H1 (cell line): ENCODE measurements around the gene ATG7. TPM values are rescaled to one million over a fixed set of nuclear protein-coding genes. Genes with fewer than 3 reads are reported as not detected.
A peak's percentile ranks its signal among the peaks of the same experiment; 100 is the strongest.

Experiments
- CTCF ChIA-PET: fragments of 300-600 bp; sonication (Branson Sonifier 250); formaldehyde crosslinking; loops from one replicate; lab custom pipeline; 2021; ENCODE audit not compliant: partially characterized antibody; lab: Charles Lee
- POLR2A ChIA-PET: fragments of 300-600 bp; sonication (Branson Sonifier 250); formaldehyde crosslinking; loops from one replicate; lab custom pipeline; 2021; ENCODE audit warnings: inconsistent platforms; ENCODE audit not compliant: partially characterized antibody; lab: Charles Lee
- DNase-seq, 2 experiments: peaks; one replicate each; pipeline versions ENCODE4 v3.0.0 to v3.0.0-alpha.2; 2010 to 2022; ENCODE audit warnings: low spot score in 2 of 2, low read depth in 1 of 2, mixed read lengths in 1 of 2
- FAIRE-seq: peaks from 2 replicates; lab custom pipeline; 2011; peaks lifted over from hg19 to GRCh38; lab: Jason Lieb, UNC
- H2AFZ ChIP-seq: 2 replicates; pipeline ENCODE4 v1.8.1; 2012; ENCODE audit warnings: low read length, inconsistent platforms
- H2AK5ac ChIP-seq: 2 replicates; pipeline ENCODE4 v1.6.1; 2013; ENCODE audit warnings: low read depth, low read length
- H2BK120ac ChIP-seq: replicated peaks from 2 replicates; pipeline ENCODE3; 2013; ENCODE audit warnings: low read depth, low read length, inconsistent platforms
- H2BK12ac ChIP-seq: 2 replicates; pipeline ENCODE4 v1.6.1; 2013; ENCODE audit warnings: low read depth, low read length
- H2BK15ac ChIP-seq: 2 replicates; pipeline ENCODE4 v1.6.1; 2013; ENCODE audit warnings: low read length
- H2BK20ac ChIP-seq: 2 replicates; pipeline ENCODE4 v1.6.1; 2013; ENCODE audit warnings: low read length
- H2BK5ac ChIP-seq: 2 replicates; pipeline ENCODE4 v1.6.1; 2013; ENCODE audit warnings: low read depth, low read length
- H3K14ac ChIP-seq: 2 replicates; pipeline ENCODE4 v1.6.1; 2013; ENCODE audit warnings: inconsistent platforms; ENCODE audit not compliant: insufficient read length
- H3K18ac ChIP-seq: 2 replicates; pipeline ENCODE4 v1.6.1; 2013; ENCODE audit warnings: low read length; ENCODE audit errors: extremely low read depth
- H3K23ac ChIP-seq: 2 replicates; pipeline ENCODE4 v1.6.1; 2013; ENCODE audit warnings: inconsistent platforms; ENCODE audit not compliant: insufficient read length
- H3K23me2 ChIP-seq: 2 replicates; pipeline ENCODE4 v1.6.1; 2013; ENCODE audit warnings: low read depth, low read length
- H3K27ac ChIP-seq: 2 replicates; pipeline ENCODE4 v1.6.1; 2011; ENCODE audit warnings: low read depth, low read length, inconsistent platforms
- H3K27me3 ChIP-seq, 4 experiments: replicated peaks in 1 of 4; 1 replicate in 1 of 4; 2 replicates in 3 of 4; pipeline versions ENCODE4 v1.6.1 to v1.8.1; 2011 to 2013; ENCODE audit warnings: low read length in 3 of 4, mild to moderate bottlenecking in 3 of 4, inconsistent platforms in 2 of 4, mixed read lengths in 2 of 4, moderate library complexity in 1 of 4; ENCODE audit not compliant: control insufficient read depth in 3 of 4, insufficient read depth in 3 of 4; ENCODE audit errors: extremely low read depth in 1 of 4
- H3K36me3 ChIP-seq, 4 experiments: 2 replicates each; pipeline versions ENCODE4 v1.6.1 to v1.8.1; 2011 to 2013; ENCODE audit warnings: mild to moderate bottlenecking in 4 of 4, low read length in 3 of 4, moderate library complexity in 2 of 4, control low read depth in 1 of 4, inconsistent platforms in 1 of 4; ENCODE audit not compliant: insufficient read depth in 4 of 4, control insufficient read depth in 2 of 4
- H3K4ac ChIP-seq: replicated peaks from 2 replicates; pipeline ENCODE3; 2013; ENCODE audit warnings: low read length, low read depth, mixed read lengths, inconsistent platforms; ENCODE audit not compliant: insufficient read length
- H3K4me1 ChIP-seq, 4 experiments: replicated peaks in 1 of 4; 1 replicate in 1 of 4; 2 replicates in 3 of 4; pipeline versions ENCODE4 v1.6.1 to v1.8.1; 2011 to 2013; ENCODE audit warnings: low read length in 3 of 4, inconsistent platforms in 2 of 4, mixed read lengths in 1 of 4; ENCODE audit not compliant: insufficient read depth in 4 of 4, control insufficient read depth in 3 of 4
- H3K4me2 ChIP-seq, 2 experiments: 2 replicates each; pipeline versions ENCODE4 v1.6.1 to v1.8.1; 2011 to 2013; ENCODE audit warnings: low read depth in 2 of 2, low read length in 2 of 2, control low read depth in 1 of 2, inconsistent platforms in 1 of 2, mild to moderate bottlenecking in 1 of 2; ENCODE audit not compliant: insufficient read depth in 1 of 2
- H3K4me3 ChIP-seq, 4 experiments: fragments of 200-600, 300-600 bp in 1 of 4; sonication (generic), shearing (Covaris generic), sonication (Bioruptor Twin) in 1 of 4; 2 replicates each; pipeline versions ENCODE4 v1.5.1 to v1.8.1; 2011 to 2016; ENCODE audit warnings: low read length in 4 of 4, low read depth in 3 of 4, control low read depth in 2 of 4, inconsistent platforms in 2 of 4, mild to moderate bottlenecking in 2 of 4, mixed read lengths in 1 of 4, moderate library complexity in 1 of 4; ENCODE audit not compliant: insufficient read depth in 2 of 4; ENCODE audit errors: extremely low read depth in 1 of 4
- H3K56ac ChIP-seq: replicated peaks from 2 replicates; pipeline ENCODE3; 2013; ENCODE audit warnings: low read depth, mild to moderate bottlenecking, mixed read lengths, low read length, inconsistent platforms; ENCODE audit not compliant: insufficient read length
- H3K79me1 ChIP-seq: 2 replicates; pipeline ENCODE4 v1.6.1; 2013; ENCODE audit warnings: low read depth, low read length, control low read depth
- H3K79me2 ChIP-seq, 2 experiments: 2 replicates each; pipeline versions ENCODE4 v1.6.1 to v1.8.1; 2012 to 2013; ENCODE audit warnings: low read length in 2 of 2, mild to moderate bottlenecking in 2 of 2, inconsistent platforms in 1 of 2; ENCODE audit not compliant: insufficient read depth in 2 of 2, control insufficient read depth in 1 of 2
- H3K9ac ChIP-seq, 4 experiments: replicated peaks in 1 of 4; 1 replicate in 1 of 4; 2 replicates in 3 of 4; pipeline versions ENCODE4 v1.6.1 to v1.8.1; 2011 to 2013; ENCODE audit warnings: low read depth in 3 of 4, low read length in 3 of 4, control low read depth in 2 of 4, mild to moderate bottlenecking in 2 of 4, moderate library complexity in 2 of 4, inconsistent platforms in 1 of 4; ENCODE audit errors: extremely low read depth in 1 of 4
- H3K9me3 ChIP-seq, 2 experiments: 2 replicates each; pipeline versions ENCODE4 v1.6.1 to v1.8.1; 2012 to 2013; ENCODE audit warnings: mild to moderate bottlenecking in 2 of 2, moderate library complexity in 2 of 2, control low read depth in 1 of 2, inconsistent platforms in 1 of 2, low read depth in 1 of 2, low read length in 1 of 2, mixed read lengths in 1 of 2; ENCODE audit not compliant: insufficient read depth in 2 of 2
- H4K20me1 ChIP-seq, 2 experiments: replicated peaks in 1 of 2; 2 replicates each; pipeline versions ENCODE3 to v1.8.1; 2011 to 2013; ENCODE audit warnings: inconsistent platforms in 2 of 2, low read length in 2 of 2, mild to moderate bottlenecking in 1 of 2; ENCODE audit not compliant: insufficient read depth in 2 of 2, control insufficient read depth in 1 of 2
- H4K5ac ChIP-seq: 2 replicates; pipeline ENCODE4 v1.6.1; 2013; ENCODE audit warnings: low read length, low read depth, mixed read lengths, inconsistent platforms; ENCODE audit not compliant: insufficient read length
- H4K8ac ChIP-seq: 2 replicates; pipeline ENCODE4 v1.8.0; 2013; ENCODE audit warnings: mild to moderate bottlenecking, moderate library complexity, low read length, inconsistent platforms; ENCODE audit not compliant: insufficient read depth; ENCODE audit errors: extremely low read depth
- H4K91ac ChIP-seq: replicated peaks from 2 replicates; pipeline ENCODE3; 2013; ENCODE audit warnings: low read length, mixed read lengths, inconsistent platforms; ENCODE audit not compliant: insufficient read length
- BCL11A ChIP-seq, 2 experiments: IDR thresholded peaks; one replicate each; pipeline ENCODE4 v1.6.1; 2011; ENCODE audit warnings: low read depth in 2 of 2, low read length in 2 of 2, mild to moderate bottlenecking in 2 of 2
- SAP30 ChIP-seq: fragments of 300-600 bp; sonication (generic); IDR thresholded peaks from 2 replicates; pipeline ENCODE4 v1.7.1; 2012; ENCODE audit warnings: low read length, moderate library complexity, mild to moderate bottlenecking, inconsistent platforms; ENCODE audit not compliant: insufficient read depth, insufficient replicate concordance
- WGBS, 2 experiments: shearing (Covaris generic) in 1 of 2; methylation state at CpG; one replicate each; pipeline versions ENCODE4 v1.1.6 to v1.1.7; 2013 to 2015; ENCODE audit warnings: low lambda C conversion rate in 2 of 2, mixed read lengths in 2 of 2, inconsistent platforms in 1 of 2, low coverage in 1 of 2, missing lambda C conversion rate in 1 of 2; ENCODE audit not compliant: insufficient replicate concordance in 2 of 2, insufficient coverage in 1 of 2, insufficient read length in 1 of 2; ENCODE audit errors: extremely low coverage in 1 of 2, missing lambda C conversion rate in 1 of 2; 5-methylcytosine and 5-hydroxymethylcytosine counted together
- polyA plus RNA-seq, 7 experiments: library from polyadenylated mRNA; depleted of rRNA in 3 of 7; stranded (reverse) in 5 of 7; unstranded in 2 of 7; fragments of >200 nt in 5 of 7; fragments of 200-250 nt in 2 of 7; gene quantifications; 1 replicate in 5 of 7; 2 replicates in 1 of 7; 4 replicates in 1 of 7; pipeline versions ENCODE4 v1.2.1 to v1.2.3, GENCODE V29; 2011 to 2013; ENCODE audit warnings: missing spikeins in 2 of 7, mixed read lengths in 2 of 7
- total RNA-seq: library from RNA; stranded (reverse); fragmentation: NEBNext Ultra II Directional; extraction: Animal tissue kit (Norgen Biotek cat#: 25700); gene quantifications from 2 replicates; pipeline ENCODE4 v1.2.1, GENCODE V29; 2021

ATG7 gene
- total and polyA plus RNA-seq, 2 of the 8 experiments (the other 6 are each of a cell fraction or from before 2014, with no cell fraction given): 15.0 to 19.1 TPM

GRCh38 chr3:11245827-11246662 is 26.2 kb upstream of the ATG7 start:
- 94% methylated on average over 6 of the region's 6 CpGs; no CpG with 5 or more reads in 1 of the 2 experiments for WGBS, 2 experiments
- Histone ChIP-seq H3K14ac (no peak overlapping the region), H2BK12ac (0 out of 2 replicates have a peak overlapping the region, but pooled peaks have one; percentile 50), H2AK5ac (no peak overlapping the region; the same call in 1 of the 2 replicates), H3K18ac (no peak overlapping the region), H4K5ac (no peak overlapping the region), H4K20me1 (peaks cover 0 to 2% of the 10 kb centered on the region in 2 experiments), H2AFZ (no peak overlapping the region; the same call in 1 of the 2 replicates), H3K23me2 (peaks cover 5% of the 10 kb centered on the region; the same call in 1 of the 2 replicates), H3K4me3 (no peak overlapping the region), H3K27ac (no peak overlapping the region), H3K56ac (no peak overlapping the region), H2BK20ac (no peak overlapping the region), H3K79me2 (no peaks in the 10 kb centered on the region), H3K79me1 (no peaks in the 10 kb centered on the region), H3K9me3 (no peaks in the 10 kb centered on the region), H3K36me3 (no peaks in the 10 kb centered on the region), H3K9ac (no peak overlapping the region; a peak in 1 of 7 replicates), H4K91ac (no peak overlapping the region), H2BK5ac (no peak overlapping the region), H3K23ac (no peak overlapping the region), H2BK15ac (0 out of 2 replicates have a peak overlapping the region, but pooled peaks have one; percentile 19), H2BK120ac (no peak overlapping the region), H4K8ac (no peak overlapping the region), H3K4me1 (no peaks in the 10 kb centered on the region; a peak in 1 of 7 replicates), H3K4ac (no peak overlapping the region), H3K4me2 (no peak overlapping the region), H3K27me3 (no peaks in the 10 kb centered on the region; a peak in 1 of 7 replicates)
- FAIRE-seq (no peak), DNase-seq (no peak)
- CTCF ChIA-PET: interaction anchor here (0.7 to 3.2 kb wide), 4 partner anchors 8 to 94 kb away, joined by 3 to 15 read pairs (median 3); no protein-coding TSS in a partner anchor
- POLR2A ChIA-PET: interaction anchor here (1.6 kb wide), 1 partner anchor 27 kb away, joined by 7 read pairs; the partner anchor contains the start of gene ATG7
- TF ChIP-seq SAP30 (no peak), BCL11A (IDR thresholded peaks at IDR 0.05; ENCODE audit: low read depth in 2 of 2, low read length in 2 of 2) (no peak)
